ENCODE results near the gene ACSL6. TPM values are rescaled to one million over a fixed set of nuclear protein-coding genes. Genes with fewer than 3 reads are reported as not detected.

ACSL6 gene, protein sequence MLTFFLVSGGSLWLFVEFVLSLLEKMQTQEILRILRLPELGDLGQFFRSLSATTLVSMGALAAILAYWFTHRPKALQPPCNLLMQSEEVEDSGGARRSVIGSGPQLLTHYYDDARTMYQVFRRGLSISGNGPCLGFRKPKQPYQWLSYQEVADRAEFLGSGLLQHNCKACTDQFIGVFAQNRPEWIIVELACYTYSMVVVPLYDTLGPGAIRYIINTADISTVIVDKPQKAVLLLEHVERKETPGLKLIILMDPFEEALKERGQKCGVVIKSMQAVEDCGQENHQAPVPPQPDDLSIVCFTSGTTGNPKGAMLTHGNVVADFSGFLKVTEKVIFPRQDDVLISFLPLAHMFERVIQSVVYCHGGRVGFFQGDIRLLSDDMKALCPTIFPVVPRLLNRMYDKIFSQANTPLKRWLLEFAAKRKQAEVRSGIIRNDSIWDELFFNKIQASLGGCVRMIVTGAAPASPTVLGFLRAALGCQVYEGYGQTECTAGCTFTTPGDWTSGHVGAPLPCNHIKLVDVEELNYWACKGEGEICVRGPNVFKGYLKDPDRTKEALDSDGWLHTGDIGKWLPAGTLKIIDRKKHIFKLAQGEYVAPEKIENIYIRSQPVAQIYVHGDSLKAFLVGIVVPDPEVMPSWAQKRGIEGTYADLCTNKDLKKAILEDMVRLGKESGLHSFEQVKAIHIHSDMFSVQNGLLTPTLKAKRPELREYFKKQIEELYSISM
- not detected in 2 replicates for total RNA-seq
- long read RNA-seq: 0 reads

DNA sequence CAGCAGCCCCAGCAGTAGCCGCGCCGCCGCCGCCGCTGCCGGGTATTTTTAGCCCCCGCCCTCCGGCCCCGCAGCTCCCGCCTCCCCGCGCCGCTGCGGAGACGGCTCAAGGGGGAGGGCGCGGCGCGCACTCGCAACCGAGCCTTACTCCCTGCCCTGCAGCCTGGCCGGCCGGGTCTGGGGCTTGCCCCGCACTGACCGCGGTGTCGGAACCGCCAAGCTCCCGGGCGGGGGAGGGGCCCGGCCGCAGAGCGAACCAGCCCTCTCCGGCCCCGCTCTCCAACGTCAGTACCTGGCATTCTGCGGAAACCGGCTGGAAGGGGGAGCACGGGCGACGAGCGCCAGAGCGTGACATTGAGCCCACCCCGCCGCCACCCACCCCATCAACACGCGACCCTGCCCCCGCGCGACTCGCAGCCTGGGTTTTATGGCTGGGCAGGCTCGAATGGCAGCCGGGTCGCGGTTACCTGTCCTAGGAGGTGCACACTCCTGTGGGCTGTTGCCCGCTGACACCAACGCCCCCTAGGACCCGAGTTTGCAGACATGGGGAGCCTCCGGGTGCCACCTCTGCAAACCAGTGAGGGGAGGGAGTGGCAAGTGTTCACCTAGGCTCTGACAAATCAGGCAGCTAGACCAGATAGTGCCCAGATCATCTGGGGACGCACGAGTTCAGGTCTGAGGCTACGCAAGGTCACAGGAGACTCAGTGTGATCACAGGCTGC lies at the start of gene ACSL6:
Gene ACSL6, minus strand, starts transcription at position 37 of the 722 bp plus-strand sequence. CDS start 105 bp downstream, outside the sequence.
- H3K36me3 Mint-ChIP-seq (ENCODE audit: unreplicated experiment): no peaks in the 10 kb centered on the region
- peaks cover 53% of the 10 kb centered on the region for H3K27me3 Mint-ChIP-seq (ENCODE audit: unreplicated experiment)
- H3K4me1 Mint-ChIP-seq (ENCODE audit: unreplicated experiment): peaks cover 4% of the 10 kb centered on the region
- peak; percentile 82 for DNase-seq (ENCODE audit: extremely low spot score, unreplicated experiment)
- TF ChIP-seq, protein P1, sequence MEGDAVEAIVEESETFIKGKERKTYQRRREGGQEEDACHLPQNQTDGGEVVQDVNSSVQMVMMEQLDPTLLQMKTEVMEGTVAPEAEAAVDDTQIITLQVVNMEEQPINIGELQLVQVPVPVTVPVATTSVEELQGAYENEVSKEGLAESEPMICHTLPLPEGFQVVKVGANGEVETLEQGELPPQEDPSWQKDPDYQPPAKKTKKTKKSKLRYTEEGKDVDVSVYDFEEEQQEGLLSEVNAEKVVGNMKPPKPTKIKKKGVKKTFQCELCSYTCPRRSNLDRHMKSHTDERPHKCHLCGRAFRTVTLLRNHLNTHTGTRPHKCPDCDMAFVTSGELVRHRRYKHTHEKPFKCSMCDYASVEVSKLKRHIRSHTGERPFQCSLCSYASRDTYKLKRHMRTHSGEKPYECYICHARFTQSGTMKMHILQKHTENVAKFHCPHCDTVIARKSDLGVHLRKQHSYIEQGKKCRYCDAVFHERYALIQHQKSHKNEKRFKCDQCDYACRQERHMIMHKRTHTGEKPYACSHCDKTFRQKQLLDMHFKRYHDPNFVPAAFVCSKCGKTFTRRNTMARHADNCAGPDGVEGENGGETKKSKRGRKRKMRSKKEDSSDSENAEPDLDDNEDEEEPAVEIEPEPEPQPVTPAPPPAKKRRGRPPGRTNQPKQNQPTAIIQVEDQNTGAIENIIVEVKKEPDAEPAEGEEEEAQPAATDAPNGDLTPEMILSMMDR (IDR thresholded peaks at IDR 0.05): no peak
- H3K4me3 Mint-ChIP-seq (ENCODE audit: unreplicated experiment): peak within 1 kb of the TSS; percentile 65
- no peaks in the 10 kb centered on the region for H3K9me3 Mint-ChIP-seq (ENCODE audit: unreplicated experiment)
- H3K27ac Mint-ChIP-seq (ENCODE audit: unreplicated experiment): no peak within 1 kb of the TSS

DNA sequence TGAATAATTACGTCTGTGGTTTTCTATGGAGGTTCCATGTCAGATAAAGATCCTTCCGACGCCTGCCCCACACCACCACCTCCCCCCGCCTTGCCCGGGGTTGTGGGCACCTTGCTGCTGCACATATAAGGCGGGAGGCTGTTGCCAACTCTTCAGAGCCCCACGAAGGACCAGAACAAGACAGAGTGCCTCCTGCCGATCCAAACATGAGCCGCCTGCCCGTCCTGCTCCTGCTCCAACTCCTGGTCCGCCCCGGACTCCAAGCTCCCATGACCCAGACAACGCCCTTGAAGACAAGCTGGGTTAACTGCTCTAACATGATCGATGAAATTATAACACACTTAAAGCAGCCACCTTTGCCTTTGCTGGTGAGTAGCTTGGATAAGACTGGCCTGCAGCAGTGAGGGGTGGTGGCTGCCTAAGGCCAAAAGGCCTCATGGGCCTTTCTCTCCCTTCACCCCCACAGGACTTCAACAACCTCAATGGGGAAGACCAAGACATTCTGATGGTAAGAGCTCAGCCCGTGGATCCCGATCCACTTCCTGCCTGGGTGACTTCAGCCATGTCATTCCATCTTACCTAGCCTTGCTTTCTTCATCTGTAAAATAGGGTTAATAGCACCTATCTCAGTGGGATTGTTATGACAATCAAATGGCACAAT lies 49.2 kb upstream of the ACSL6 start, which contains the start of gene IL3:
Gene IL3, plus strand, starts transcription at position 155 of the 661 bp plus-strand sequence. Its CDS starts 52 bp downstream, at position 207.
- H3K4me3 Mint-ChIP-seq (ENCODE audit: unreplicated experiment): no peak within 1 kb of the TSS
- H3K9me3 Mint-ChIP-seq (ENCODE audit: unreplicated experiment): no peaks in the 10 kb centered on the region
- H3K4me1 Mint-ChIP-seq (ENCODE audit: unreplicated experiment): no peaks in the 10 kb centered on the region
- H3K27ac Mint-ChIP-seq (ENCODE audit: unreplicated experiment): no peak within 1 kb of the TSS
- TF ChIP-seq, protein P1 (IDR thresholded peaks at IDR 0.05): no peak
- DNase-seq (ENCODE audit: extremely low spot score, unreplicated experiment): peak; percentile 75
- no peaks in the 10 kb centered on the region for H3K36me3 Mint-ChIP-seq (ENCODE audit: unreplicated experiment)
- peaks cover 3% of the 10 kb centered on the region for H3K27me3 Mint-ChIP-seq (ENCODE audit: unreplicated experiment)

DNA sequence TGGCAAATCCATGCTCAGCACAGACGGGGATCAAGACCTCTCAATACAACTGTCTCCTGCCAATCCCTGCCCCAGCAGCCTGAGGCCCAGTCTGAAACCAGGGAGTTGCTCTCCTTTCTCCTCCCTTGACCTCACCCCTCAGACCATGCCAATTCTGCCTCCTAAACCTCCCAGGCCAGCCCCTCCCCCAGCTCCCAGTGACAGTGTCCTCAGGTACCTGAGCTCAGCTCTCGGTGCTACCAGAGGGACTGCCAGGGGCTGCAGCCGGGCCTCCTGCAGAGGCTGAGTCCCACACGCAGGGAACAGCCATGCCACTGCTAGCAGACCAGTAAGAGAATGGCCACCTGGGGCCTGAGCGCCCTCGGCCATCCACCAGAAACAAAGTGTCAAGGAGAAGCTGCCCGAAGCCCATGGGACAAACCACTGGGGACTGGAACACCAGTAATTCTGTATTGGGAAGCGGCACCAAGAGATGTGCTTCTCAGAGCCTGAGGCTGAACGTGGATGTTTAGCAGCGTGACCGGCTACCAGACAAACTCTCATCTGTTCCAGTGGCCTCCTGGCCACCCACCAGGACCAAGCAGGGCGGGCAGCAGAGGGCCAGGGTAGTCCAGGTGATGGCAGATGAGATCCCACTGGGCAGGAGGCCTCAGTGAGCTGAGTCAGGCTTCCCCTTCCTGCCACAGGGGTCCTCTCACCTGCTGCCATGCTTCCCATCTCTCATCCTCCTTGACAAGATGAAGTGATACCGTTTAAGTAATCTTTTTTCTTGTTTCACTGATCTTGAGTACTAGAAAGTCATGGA lies 48.4 kb upstream of the ACSL6 start:
- TF ChIP-seq, protein P1 (IDR thresholded peaks at IDR 0.05): no peak
- Mint-ChIP-seq H3K27ac (ENCODE audit: unreplicated experiment) (no peak overlapping the region), H3K4me3 (ENCODE audit: unreplicated experiment) (no peak overlapping the region), H3K4me1 (ENCODE audit: unreplicated experiment) (no peaks in the 10 kb centered on the region), H3K9me3 (ENCODE audit: unreplicated experiment) (no peaks in the 10 kb centered on the region), H3K36me3 (ENCODE audit: unreplicated experiment) (no peaks in the 10 kb centered on the region), H3K27me3 (ENCODE audit: unreplicated experiment) (peaks cover 7% of the 10 kb centered on the region)
- DNase-seq (ENCODE audit: extremely low spot score, unreplicated experiment): peak; percentile 81

DNA sequence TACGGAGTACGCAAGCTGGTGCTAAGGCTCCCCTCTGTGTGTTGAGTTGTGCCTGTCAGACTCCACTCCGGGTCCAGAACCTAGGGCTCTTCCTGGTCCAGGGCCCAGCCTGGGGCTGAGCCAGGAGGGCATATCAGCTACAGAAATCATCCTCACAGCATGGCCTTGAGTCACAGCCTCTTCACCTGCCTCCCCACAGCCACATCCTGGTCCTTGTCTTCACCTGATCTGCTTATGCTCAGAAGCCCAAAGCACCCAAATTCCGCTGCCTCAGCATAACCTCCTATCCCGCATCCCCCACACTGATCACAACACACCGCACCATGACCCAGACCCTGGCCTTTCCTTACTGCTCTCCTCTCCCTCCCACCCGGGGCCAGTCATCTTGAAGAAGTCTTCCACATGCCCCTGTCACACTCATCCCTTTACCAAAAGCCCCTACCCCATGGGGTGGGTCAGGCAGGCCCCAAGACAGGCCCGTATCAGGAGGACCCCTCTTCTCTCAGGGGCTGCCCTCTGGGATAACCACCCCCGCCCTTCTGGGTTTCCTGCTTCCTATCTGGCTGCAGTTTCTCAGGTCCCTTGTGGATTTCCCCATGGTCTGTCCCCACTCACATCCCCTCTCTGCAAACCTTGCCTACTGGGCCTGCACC lies 47.7 kb upstream of the ACSL6 start:
- Mint-ChIP-seq H3K4me3 (ENCODE audit: unreplicated experiment) (no peak overlapping the region), H3K9me3 (ENCODE audit: unreplicated experiment) (no peaks in the 10 kb centered on the region), H3K27me3 (ENCODE audit: unreplicated experiment) (peaks cover 7% of the 10 kb centered on the region), H3K4me1 (ENCODE audit: unreplicated experiment) (no peaks in the 10 kb centered on the region), H3K36me3 (ENCODE audit: unreplicated experiment) (no peaks in the 10 kb centered on the region), H3K27ac (ENCODE audit: unreplicated experiment) (no peak overlapping the region)
- TF ChIP-seq, protein P1 (IDR thresholded peaks at IDR 0.05): no peak
- peak; percentile 77 for DNase-seq (ENCODE audit: extremely low spot score, unreplicated experiment)

Data from osteocyte (in vitro differentiated cells).